ENCODE data around the gene ADAMTS15.

Gene ADAMTS15

GRCh38 chr11:130485983-130486382 is 37.5 kb downstream of the ADAMTS15 start:
- no peak for DNase-seq

DNA sequence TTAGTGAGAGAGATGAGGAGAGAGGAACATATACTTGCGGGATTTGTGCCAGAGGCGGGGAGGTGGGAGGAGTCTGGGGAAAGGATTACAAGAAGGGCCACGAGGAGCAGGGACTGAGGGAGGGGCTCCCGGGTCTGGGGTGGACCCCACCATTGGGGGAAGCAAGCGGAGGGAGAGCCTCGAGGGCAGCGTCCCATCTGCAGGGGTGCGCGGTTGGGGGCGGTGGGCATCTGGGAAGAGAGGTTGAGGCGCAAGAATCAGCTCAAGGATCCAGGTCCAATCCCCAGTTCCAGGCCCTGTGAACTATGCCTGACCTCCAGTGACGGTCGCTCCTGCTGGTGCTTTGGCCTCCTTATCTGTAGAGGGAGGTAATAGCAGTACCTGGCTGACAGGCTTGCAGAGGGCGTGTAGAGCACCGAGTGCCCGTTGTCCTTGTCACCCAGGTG is 38.0 kb downstream of the ADAMTS15 start:
- DNase-seq: no peak

GRCh38 chr11:130486987-130487923 is 38.8 kb downstream of the ADAMTS15 start:
- DNase-seq: no peak

- DNase-seq: no peak
These were observed 39.7 kb downstream of the ADAMTS15 start for GRCh38 chr11:130487924-130488815.

GRCh38 chr11:130488848-130489584 is 40.6 kb downstream of the ADAMTS15 start:
- no peak for DNase-seq

- DNase-seq: no peak
These were observed 41.3 kb downstream of the ADAMTS15 start for GRCh38 chr11:130489716-130490115.

GRCh38 chr11:130490682-130491449 is 42.4 kb downstream of the ADAMTS15 start:
- no peak for DNase-seq

DNA sequence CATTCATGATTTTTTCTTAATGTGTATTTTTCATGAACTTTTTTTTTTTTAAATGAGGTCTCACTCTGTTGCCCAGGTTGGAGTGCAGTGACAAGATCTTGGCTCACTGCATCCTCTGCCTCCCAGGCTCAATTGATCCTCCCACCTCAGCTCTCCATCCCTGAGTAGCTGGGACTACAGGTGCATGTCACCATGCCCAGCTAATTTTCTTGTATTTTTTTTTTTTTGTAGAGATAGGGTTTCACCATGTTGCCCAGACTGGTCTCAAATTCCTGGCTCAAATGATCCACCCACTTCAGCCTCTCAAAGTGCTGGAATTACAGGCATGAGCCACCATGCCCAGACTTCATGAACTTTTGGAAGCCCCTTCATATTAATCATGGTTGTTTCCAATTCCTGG is 49.7 kb downstream of the ADAMTS15 start:
- no peak for DNase-seq

DNA sequence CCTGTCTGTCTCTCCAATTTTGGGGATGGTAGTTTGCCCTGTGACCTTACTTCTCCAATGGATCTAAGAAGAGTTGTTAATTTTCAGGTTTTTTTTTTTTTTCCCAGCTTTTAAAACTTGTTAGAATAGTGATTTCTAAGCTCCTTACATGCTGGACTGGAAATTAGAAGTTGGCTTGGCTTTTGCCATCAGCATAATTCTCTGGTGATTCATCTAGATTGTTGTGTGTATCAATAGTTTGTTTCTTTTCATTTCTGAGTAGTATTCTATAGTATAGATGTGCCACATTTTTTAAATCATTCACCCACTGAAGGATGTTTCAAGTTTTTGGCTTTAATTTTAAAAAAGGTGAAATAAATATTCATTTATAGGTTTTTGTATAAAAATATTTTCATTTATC is 51.4 kb downstream of the ADAMTS15 start:
- DNase-seq: no peak

DNA sequence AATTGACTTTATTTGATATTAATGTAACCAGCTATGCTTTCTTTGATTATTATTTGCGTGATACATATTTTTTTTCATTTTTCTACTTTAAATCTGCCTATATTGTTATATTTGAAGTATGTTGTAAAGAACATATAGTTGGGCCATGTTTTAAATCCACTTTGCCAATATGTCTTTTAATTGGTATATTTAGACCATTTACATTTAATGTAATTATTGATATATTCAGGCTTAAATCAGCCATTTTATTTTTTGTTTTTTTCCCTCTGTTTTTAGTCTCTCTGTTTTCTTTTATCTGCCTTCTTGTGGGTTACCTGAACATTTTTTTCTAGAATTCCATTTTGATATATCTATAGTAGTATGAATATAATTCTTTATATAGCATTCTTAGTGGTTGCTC is 55.9 kb downstream of the ADAMTS15 start:
- no peak for DNase-seq

DNA sequence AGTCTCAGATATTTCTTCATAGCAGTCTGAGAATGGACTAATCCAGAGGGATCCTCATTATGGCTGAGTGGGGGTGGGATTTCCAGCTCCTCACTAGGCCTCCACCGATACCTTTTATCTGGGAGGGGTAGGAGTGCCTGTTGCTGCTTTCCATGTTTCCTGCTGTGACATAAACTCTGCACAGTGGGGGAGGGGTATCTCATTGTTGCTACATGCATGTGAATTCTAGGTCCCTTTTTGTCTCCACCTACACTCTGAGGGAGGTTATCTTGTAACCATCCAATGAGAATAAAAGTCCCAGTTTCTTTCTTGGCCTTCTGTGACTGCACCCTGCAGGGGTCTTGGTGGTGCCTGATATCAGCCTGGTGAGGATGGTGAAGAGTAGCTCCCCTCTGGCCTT is 60.5 kb downstream of the ADAMTS15 start:
- DNase-seq: no peak

DNA sequence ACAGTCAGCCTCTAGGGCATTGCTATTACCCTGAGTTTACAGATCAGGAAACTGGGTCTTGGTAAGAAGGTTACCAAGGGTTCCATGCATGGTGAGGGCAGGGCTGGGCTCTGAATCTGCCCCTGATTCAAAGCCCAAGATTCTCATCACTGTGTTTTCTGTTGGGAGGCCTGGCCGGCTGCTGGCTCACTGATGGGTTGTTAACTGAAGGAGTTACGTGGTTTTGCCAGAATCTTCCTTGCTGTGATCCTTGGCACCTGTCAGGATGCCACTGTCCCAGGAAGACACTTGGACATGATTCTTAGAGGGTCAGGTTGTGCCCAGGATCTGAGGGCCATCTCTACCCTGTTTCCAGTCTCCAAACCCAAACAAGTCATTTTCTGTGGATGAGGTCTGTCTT is 61.5 kb downstream of the ADAMTS15 start:
- no peak for DNase-seq

GRCh38 chr11:130510407-130511006 is 62.1 kb downstream of the ADAMTS15 start:
- DNase-seq: no peak

- no peak for DNase-seq
These were observed 63.3 kb downstream of the ADAMTS15 start for GRCh38 chr11:130511765-130512164.

- no peak for DNase-seq
These were observed 64.2 kb downstream of the ADAMTS15 start for GRCh38 chr11:130512662-130513061.

DNA sequence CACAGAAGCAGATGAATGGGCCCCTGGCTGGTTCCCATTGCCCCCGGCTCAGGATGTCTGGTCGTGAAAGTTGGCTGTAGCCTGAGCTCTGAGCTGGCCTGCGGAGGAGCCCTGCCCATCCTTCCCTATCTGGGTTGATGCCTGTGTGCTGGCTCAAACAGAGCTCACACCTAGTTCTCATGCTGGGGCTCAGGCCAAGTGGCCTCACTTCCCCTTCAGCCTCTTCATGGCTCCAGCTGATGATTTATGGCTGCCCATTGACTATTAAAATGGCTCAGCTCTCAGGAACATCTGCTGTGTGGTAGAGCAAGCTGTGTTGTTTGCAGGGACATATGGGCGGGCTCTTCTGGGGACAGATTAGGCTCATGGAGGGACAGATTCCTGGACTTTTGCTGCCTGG is 64.7 kb downstream of the ADAMTS15 start:
- DNase-seq: no peak

GRCh38 chr11:130514316-130514715 is 65.9 kb downstream of the ADAMTS15 start:
- no peak for DNase-seq

- DNase-seq: no peak
These were observed 66.4 kb downstream of the ADAMTS15 start for GRCh38 chr11:130514851-130515250.

DNA sequence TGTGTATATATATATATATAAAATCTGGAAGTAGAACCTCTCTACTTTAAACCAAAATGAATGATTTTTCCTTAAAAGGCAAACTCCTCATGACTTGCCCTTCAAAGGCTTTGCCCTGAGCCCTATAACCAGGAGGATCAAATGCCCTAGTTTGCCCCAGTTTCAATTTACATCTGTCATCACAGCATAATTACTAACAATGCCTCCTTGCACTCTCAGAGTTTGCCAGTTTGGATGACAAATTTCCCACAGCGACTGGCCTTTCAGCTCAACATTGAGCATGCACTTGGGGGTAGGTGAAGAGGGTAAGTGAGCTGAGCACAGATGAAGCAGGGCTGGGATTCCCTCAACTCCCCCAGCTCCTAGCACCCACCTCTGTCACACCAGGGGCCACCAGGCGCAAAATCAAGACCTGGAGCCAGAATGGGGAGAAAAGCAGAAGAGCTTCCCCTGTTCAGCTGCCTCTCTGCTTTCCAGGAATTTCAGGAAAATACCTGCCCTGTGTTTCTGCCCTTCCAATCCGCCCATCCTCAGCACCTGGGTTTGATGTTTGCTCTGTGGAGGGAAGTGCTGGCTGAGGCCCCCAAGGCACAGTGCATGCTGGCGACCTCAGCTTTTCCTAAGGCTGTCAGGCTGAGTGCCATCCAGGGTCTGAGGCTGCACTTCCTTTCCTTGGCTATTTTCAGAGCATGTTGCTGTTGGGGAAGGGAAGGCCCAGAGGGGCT is 67.5 kb downstream of the ADAMTS15 start:
- DNase-seq: no peak

- DNase-seq: no peak
These were observed 68.4 kb downstream of the ADAMTS15 start for GRCh38 chr11:130516554-130517505.
